AG08395 (cell line): Measurements from ENCODE around the gene MGAT4C.

ENCODE experiments used
- DNase-seq: peaks from one replicate; pipeline ENCODE4 v3.0.0; 2012; ENCODE audit warnings: mixed read lengths, low spot score

The MGAT4C gene

DNA sequence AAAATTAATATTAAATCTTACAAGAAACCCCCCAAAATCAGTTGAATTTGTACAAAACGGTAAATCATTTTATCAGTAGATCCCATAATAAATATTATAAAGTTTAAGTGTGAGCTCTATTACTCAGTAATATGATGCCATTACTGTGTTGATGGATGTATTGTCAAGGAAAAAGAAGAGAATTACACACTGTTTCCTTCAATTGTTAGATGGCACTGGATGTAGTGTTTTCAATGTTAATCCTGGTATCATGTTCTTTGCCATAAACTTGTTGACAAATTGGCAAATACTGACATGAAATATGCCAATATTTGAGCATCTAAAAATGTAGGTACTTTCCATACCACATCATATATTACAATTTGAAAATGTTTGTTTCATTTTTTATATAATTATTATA lies 280.5 kb downstream of the MGAT4C start:
- DNase-seq: no peak

DNA sequence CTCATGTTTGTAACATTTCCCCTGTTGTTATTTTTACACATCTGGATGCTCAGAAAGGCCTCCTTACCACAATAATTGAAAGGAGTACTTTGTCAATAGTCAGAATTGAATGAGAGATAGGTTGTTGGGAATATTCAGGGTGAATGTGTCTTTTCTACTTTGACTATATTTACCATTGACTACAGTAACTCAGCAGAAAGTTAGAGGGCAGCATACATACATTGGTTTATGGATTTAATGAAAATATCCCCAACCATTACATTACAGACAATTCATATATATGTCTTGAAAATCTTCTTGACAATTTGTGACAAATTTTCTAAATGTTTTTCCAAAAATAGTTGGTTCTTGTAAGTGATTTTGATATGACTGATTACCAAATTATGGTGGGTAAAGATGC lies 284.4 kb downstream of the MGAT4C start:
- no peak for DNase-seq

DNA sequence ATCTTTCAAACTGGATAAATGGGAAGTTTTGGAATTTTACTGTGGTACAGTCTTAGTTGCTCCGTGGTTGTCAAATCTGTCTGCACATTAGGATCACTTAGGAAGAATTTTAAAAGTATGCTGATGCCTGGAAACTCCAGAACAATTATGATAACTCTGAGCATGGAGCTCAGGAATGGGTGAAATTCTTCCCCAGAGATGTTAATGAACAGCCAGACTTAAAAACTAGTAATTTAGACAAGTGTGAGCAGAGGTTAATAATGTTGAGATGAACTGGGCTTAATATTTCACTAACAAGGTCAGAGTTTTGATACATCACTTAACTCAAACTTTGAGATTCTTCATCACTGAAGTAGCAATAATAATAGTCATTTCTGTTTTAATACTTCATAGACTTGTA lies 287.6 kb downstream of the MGAT4C start:
- no peak for DNase-seq

DNA sequence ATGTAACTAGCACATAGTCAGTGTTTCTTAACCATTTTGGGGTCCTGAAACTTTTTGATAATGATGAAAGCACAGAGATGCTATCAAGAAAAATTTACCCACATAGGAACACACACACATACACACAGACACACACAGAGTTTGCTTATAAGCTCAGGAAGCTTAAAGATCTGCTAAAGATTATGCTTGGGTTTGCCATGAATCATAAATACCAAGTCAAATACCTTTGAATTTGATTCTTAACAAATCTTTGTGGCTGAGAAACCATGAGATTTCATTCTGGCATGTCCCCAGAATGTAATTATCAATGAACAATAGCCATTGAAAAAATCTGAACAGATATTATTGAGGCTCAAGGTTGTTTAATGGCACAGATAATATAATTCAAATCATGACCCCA lies 292.9 kb downstream of the MGAT4C start:
- no peak for DNase-seq

DNA sequence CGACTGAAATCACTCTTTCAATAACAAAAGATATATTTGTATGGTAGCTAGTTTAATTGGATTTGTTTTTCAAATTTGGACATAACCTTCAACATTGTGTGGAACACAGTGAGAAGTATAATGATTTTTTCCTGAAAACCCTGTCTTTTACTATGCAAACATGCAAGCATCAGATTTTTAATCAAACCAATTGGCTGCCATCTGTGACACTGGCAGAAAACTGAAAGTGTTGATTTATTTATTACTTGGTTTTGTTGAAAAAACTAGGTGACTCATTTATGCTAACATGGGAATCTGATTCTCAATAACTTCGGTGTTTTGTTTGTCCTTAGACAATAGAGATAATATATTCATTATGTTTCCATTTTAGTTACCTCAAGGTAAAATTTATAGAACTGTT lies 300.1 kb downstream of the MGAT4C start:
- DNase-seq: no peak

DNA sequence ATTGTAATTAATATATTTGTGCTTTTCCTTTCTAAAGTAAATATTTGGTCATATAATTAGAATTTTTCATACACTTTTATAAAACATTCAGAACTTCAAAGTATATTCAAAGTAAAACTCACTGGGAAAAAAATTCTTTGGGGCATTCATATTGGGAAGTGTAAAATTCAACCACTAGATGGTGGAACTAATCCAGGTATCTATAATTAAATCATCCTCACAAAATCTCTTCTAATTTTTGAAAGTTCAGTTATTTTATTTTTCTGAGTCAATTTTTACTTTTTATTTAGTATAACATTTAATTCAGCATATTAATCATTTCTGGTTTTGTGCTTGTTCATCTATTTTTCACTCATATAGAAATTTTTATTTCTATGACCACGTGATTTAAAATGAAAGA lies 301.1 kb downstream of the MGAT4C start:
- no peak for DNase-seq

DNA sequence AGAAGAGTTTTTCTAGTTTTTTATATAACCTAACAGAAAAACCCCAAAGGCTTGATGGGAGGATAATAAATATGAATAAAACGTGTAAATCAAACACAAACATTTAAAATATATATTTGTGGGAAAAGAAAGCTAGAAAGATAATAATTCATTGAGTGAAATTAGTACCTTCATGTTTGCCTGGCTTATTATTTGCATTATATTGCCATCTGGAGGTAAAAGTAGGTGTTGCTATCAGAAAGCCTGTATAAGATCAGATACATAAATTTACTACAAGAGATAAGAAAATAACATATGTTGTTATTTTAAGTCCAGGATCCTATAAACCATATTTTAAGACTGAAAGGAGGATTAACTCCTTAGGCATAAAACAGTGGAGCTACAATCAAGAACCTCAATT lies 304.4 kb downstream of the MGAT4C start:
- no peak for DNase-seq

DNA sequence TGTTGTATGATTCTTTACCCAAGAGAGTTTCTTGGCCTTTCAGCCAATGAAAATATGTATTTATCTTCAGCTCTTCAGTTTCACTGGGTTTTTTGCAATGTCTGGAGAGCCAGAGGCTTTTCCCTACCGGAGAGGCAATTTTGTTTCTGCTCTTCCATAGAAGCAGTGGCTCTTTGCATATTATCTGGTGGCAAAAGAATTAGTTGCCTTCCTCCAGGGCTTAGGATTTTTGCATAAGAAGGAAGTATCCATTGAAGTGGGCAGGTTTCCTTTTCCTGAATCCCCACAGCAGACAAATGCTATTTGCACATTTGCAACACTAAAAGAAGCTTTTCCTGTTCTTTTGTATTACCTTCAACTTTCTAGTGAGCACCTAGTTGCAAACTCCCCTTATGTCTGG lies 306.9 kb downstream of the MGAT4C start:
- DNase-seq: no peak

DNA sequence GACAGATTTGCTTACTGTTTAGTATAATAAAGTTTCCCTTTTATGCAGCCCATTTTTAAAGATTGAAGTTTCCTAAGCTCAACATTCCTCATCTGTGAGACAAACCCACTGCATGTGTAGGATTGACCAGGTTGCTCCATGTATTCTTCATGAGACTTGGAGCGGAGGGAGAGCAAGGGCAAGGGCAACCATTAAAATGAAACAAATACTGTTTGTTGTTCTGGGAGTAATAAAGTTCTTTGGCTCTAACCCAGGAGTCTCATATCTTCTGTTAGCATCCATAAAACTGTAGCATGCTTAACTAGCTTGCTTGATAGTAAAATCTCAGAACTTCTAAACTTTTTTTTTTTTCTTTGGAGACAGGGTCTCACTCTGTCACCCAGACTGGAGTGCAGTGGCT lies 307.9 kb downstream of the MGAT4C start:
- DNase-seq: no peak

DNA sequence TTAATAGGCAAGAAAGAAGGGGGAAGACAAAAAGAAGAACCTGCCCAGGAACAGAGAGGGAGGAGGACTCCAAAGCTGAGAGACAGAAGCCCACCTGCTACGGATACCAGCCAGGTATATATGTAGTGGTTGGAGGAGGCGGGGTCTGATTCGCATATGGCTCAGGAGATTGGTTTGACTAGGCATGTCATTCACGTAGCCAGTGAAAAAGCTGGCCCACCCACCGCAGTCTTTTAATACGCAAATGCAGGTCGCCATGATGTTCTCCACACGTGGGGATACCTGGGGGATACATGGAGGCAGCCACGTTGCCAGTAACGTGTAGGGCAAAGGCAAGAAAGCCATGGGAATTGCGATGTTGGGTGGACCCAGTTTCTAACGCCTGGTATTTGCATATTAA lies 308.9 kb downstream of the MGAT4C start:
- DNase-seq: no peak

DNA sequence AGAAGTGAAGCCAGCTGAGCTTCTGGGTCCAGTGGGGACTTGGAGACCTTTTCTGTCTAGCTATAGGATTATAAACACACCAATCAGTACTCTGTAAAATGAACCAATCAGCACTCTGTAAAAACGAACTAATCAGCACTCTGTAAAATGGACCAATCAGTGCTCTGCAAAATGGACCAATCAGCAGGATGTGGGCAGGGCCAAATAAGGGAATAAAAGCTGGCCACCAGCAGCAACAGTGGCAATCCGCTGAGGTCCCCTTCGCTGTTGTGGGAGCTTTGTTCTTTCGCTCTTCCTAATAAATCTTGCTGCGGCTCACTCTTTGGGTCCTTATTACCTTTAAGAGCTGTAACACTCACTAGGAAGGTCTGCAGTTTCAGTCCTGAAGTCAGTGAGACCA lies 309.8 kb downstream of the MGAT4C start:
- DNase-seq: no peak

DNA sequence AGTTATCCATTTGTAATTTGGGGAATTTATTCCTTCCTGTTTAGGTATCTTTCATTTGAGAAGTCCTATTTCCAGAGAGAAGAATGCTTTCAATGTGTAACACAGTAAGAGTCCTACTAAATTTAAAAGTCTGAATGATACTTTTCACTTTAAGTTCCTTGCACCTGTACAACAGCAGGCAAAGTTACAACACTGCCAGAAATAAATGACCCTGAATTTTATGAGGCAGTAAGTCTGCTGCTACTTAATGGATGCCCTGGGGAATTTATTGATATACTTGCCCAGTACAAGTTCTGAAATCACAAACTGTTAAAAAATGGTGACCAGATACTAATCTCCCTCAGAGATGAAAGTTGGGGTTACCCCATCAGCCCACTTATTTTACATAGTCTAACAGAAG lies 329.0 kb downstream of the MGAT4C start:
- no peak for DNase-seq

DNA sequence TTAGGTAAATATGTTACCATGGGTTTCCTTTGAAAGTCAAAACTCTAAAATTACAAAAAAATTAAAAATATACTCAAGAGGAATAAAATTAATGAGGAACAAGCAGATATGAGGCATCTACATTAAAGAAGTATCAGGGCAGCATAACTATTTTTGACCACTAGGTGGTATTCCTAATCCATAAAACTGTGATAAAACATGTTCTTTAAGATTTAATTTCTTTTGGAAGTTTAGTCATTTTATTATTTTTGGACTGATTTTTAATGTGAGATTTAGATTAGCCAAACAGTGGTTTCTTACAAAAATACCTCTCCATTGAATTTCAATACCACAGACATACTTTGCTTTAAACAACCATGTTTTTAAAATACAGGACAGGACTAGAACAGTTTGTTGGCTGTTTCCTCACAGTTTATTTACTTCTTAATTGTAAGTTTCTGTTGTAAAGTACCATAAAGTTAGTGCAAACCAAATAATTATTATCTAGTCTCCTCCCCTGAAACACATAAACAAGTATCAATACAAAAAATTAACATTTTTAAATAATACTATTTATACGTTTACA lies 332.3 kb downstream of the MGAT4C start:
- peak; percentile 2 for DNase-seq

DNA sequence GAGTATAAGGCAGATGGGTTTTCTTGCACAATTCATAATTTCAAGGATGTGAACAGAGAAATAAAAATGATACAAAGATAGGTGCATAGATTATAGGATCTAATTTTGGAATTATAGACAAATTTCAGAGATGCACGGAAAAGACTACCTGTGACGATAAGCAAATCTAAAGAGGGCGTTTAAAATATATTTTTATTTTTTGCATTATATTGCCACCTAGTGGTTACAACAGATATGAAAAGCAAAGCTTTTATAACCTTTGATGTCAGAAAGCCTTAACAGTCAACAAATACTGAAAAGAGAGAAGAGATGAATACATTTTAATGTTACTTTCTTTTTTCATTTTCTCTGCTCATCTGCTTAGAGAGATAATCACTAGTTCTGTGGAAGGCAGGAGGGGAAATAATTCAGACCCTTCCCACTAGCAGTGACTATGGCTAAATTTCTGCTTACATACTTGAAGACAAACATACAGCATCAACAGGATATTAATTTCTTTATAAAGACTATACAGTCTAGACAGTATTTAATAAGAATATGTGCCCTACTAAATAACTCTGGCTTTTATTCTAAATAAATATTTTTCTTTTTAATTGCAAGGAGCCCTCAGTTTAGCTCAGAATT lies 335.8 kb downstream of the MGAT4C start:
- peak; percentile 9 for DNase-seq
